GM18951 (cell line): ENCODE data around the gene MAPT.
"Not testable (repeated sequence)": the region's sequence is repeated elsewhere in the genome, so short reads cannot be mapped to it uniquely, and the experiment has no call there.

ENCODE experiments used
- POLR2A ChIP-seq: IDR thresholded peaks from 4 replicates; pipeline ENCODE4 v1.6.1; 2011; ENCODE audit warnings: mild to moderate bottlenecking; ENCODE audit not compliant: insufficient read length, insufficient read depth; ENCODE audit errors: extremely low read depth
- in situ Hi-C: fragments of 300-500 bp; cut with MboI; formaldehyde crosslinking; loops from one replicate; pipeline ENCODE4 v1.12.0; 2022; ENCODE audit warnings: low sequenced_read_pairs, mixed read lengths, inconsistent platforms; ENCODE audit not compliant: unreplicated experiment

The MAPT gene

GRCh38 chr17:45851873-45852272, 42.5 kb upstream of the MAPT start:
- in situ Hi-C loops = no loop called here
- TF ChIP-seq POLR2A = no peak

DNA sequence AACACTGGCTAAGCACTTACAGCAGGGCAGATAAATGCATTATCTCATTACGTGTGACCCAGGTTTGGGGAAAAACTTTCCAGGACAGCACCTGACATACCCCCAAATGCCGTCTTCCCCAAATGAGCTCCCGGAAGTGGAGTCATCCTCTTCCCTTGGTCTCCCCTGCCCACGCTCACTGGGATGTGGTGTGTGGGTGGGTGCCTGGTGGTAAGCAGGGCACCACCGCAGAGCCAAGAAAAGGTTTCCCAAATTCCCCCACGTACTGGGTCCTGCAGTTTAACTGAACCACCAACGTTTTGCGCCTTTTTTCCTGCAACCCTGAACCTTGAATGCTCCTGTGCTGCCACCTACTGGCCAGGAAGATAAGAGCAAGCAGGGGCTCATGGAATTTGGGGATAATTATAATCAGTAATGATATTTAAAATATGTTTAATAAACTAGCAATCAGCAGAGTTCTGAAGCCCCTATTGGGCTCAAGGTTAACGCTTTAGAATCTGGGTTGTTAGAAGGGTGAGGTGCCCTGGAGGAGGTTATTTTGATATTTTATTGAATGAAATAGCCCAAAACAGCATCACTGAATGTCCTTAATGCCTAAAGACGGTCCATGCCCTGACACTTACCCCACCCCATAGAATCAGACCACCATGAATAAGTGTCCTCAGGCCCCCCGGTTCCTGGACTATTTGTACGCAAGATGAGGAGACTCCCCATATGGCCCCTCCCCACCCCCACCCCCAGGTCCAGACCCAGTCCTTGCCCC, 41.6 kb upstream of the MAPT start:
- in situ Hi-C loops = no loop called here
- TF ChIP-seq POLR2A = no peak

DNA sequence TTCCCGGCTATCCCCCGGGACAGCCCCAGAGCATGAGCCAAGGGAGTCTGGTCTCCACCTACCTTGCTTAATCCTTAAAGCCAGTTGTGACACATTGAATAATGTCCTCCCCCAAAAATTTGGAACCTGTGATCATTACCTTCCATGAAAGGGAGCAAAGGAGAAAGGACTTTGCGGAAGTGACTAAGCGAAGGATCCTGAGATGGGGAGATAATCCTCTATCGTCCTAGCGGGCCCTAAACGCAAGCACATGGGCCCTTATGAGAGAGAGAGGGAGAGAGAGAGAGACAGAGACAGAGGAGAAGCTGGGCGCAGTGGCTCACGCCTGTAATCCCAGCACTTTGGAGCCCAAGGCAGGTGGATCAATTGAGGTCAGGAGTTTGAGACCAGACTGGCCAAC, 40.1 kb upstream of the MAPT start:
- in situ Hi-C loops = no loop called here
- TF ChIP-seq POLR2A = no peak

GRCh38 chr17:45855691-45856336, 38.5 kb upstream of the MAPT start:
- in situ Hi-C loops = no loop called here
- no peak for TF ChIP-seq POLR2A

DNA sequence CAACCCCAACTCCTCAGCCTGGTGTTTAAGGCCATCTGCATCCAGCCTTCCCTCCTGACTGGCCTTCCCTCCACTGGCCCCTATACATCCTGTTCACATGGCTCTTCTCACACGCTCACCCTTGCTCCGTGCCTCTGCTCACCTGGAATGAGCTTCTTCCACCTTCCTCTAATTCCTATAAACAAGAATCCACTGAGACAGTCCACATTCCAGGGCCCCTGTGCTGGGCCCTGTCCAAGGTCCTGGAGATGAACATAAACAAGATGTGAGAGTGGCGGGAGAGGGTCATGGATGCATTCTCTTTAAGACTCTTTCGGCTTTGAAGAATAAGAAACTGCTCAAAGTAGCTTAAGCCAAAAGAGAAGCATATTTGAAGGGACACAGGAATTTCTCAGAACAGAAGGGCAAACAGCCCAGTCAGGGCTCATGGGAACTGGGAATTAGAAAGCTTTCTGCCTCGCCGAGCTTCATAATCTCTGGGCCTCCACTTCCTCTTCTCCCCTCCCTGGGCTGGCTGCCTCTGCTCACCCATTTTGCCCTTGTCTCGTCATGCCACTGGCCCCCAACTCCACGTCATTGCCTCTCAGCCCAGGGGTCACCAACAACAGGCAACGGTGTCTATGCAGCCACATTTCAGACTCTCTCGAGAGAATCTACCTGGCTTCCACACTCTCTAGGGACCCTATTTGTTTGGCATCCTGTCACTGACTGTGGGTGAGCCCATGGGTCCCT, 36.2 kb upstream of the MAPT start:
- TF ChIP-seq POLR2A = no peak
- in situ Hi-C loops = no loop called here

GRCh38 chr17:45861165-45861564, 33.2 kb upstream of the MAPT start:
- in situ Hi-C loops = no loop called here
- TF ChIP-seq POLR2A = no peak

GRCh38 chr17:45862127-45862526, 32.2 kb upstream of the MAPT start:
- in situ Hi-C loops = not testable (repeated sequence)

GRCh38 chr17:45863857-45864654, 30.3 kb upstream of the MAPT start:
- in situ Hi-C loops = no loop called here
- TF ChIP-seq POLR2A = no peak

DNA sequence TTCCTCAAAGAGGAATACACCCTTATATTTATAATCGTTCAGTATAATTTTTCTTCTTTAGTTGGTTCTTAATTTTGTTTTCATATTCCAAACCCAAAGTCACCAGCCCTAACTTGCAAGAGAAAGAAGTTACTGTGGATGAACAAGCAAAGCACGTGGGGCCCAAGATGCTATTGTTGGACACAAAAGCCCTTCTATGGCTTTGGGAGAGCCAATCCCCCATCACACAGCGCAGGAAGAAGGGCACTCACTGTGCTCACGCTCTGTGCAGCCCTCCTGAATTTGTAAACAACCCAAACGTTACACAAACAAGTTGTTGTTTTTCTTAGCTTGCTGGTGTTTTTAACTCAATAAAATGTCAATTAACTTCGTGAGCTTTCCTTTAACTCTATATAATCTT, 27.2 kb upstream of the MAPT start:
- TF ChIP-seq POLR2A = no peak
- in situ Hi-C loops = no loop called here

DNA sequence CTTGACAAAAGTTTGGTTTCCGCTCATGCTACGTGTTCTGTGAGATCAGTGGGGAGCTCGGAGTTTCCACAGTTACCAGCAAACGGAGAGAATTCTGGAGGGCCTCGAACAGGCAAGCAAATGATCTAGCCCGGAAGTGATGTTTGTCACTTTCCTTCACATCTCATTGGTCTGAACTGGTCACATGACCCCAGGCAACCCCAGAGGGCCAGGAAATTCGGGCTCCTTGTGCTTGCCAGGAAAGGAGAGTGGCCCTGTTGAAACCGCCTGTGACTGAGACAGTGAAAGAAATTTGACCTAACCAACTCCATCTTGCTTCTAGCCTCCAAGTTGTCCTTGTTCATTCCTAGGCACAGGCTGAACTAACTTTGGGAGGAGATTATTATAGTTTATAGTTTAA, 26.7 kb upstream of the MAPT start:
- TF ChIP-seq POLR2A = no peak
- in situ Hi-C loops = no loop called here

DNA sequence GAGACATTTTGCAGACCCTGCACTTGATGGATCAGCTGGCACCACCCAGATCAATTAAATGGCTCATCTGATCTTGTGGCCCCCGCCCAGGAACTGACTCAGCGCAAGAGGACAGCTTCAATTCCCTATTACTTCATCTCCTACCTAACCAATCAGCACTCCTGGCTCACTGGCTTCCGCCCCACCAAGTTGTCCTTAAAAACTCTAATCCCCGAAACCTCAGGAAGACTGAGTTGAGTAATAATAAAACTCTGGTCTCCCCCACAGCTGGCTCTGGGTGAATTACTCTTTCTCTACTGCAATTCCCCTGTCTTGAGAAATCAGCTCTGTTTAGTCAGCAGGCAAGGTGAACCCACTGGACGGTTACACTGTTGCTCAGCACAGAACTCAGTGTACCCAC, 26.1 kb upstream of the MAPT start:
- in situ Hi-C loops = no loop called here

GRCh38 chr17:45869676-45870341, 24.5 kb upstream of the MAPT start:
- in situ Hi-C loops = no loop called here
- TF ChIP-seq POLR2A = no peak

More for the DNA sequence above, 26.1 kb upstream of the MAPT start:
- no peak for TF ChIP-seq POLR2A
